GM18508 (cell line): ENCODE data around the gene LCN6.

Source experiments
- ATAC-seq: cut with Tn5 transposase; IDR thresholded peaks from one replicate; pipeline ENCODE4 v1.9.1; 2021; ENCODE audit warnings: moderate number of reproducible peaks; ENCODE audit not compliant: insufficient read depth, unreplicated experiment

Gene LCN6

GRCh38 chr9:136746155-136746490 lies 2.2 kb downstream of the LCN6 start:
- no peak for ATAC-seq

- no peak for ATAC-seq
Observed at GRCh38 chr9:136745389-136746154, 2.8 kb downstream of the LCN6 start.

GRCh38 chr9:136744773-136745172 lies 3.6 kb downstream of the LCN6 start:
- no peak for ATAC-seq

GRCh38 chr9:136743639-136744211 lies 4.6 kb downstream of the LCN6 start:
- no peak for ATAC-seq

- ATAC-seq = no peak
Observed at GRCh38 chr9:136742591-136743391, 5.5 kb downstream of the LCN6 start, which contains the start of gene LCN10. LCN10 (minus strand) TSS chr9:136742940; CDS start chr9:136742903, 37 bp downstream.

GRCh38 chr9:136741883-136742571 lies 6.3 kb downstream of the LCN6 start:
- no peak for ATAC-seq

- ATAC-seq = no peak
Observed at GRCh38 chr9:136740971-136741882, 7.1 kb downstream of the LCN6 start.

- no peak for ATAC-seq
Observed at GRCh38 chr9:136740491-136740890, 7.8 kb downstream of the LCN6 start.

- ATAC-seq = no peak
Observed at GRCh38 chr9:136740069-136740468, 8.3 kb downstream of the LCN6 start.

- ATAC-seq = no peak
Observed at GRCh38 chr9:136739509-136739908, 8.8 kb downstream of the LCN6 start.

GRCh38 chr9:136738960-136739359 lies 9.4 kb downstream of the LCN6 start:
- no peak for ATAC-seq

GRCh38 chr9:136735812-136736480 lies 12.4 kb downstream of the LCN6 start:
- no peak for ATAC-seq

GRCh38 chr9:136734837-136735496 lies 13.4 kb downstream of the LCN6 start:
- ATAC-seq = no peak

GRCh38 chr9:136733611-136734010 lies 14.7 kb downstream of the LCN6 start:
- ATAC-seq = no peak

- no peak for ATAC-seq
Observed at GRCh38 chr9:136732444-136733178, 15.7 kb downstream of the LCN6 start.

- ATAC-seq = no peak
Observed at GRCh38 chr9:136729926-136730325, 18.4 kb downstream of the LCN6 start.

GRCh38 chr9:136729144-136729543 lies 19.2 kb downstream of the LCN6 start:
- ATAC-seq = no peak

- no peak for ATAC-seq
Observed at GRCh38 chr9:136728548-136729123, 19.7 kb downstream of the LCN6 start.
